IMR-90 (cell line): ENCODE results near the gene FOLR2. TPM values are rescaled to one million over a fixed set of nuclear protein-coding genes. Genes with fewer than 3 reads are reported as not detected.

Source experiments
- ATAC-seq: fragments of 200-7000 bp; cut with Tn5 transposase; 2 replicates; pipeline ENCODE4 v1.9.1; 2020; ENCODE audit warnings: low read depth, mild to moderate bottlenecking, moderate library complexity
- BruUV-seq: library from RNA; stranded (reverse); fragments of 400-500 nt; replicated peaks from 2 replicates; lab custom pipeline; 2021; lab: Mats Ljungman, UMichigan
- CTCF ChIA-PET: fragments of 300-600 bp; formaldehyde crosslinking; extraction: SDS; loops from one replicate; lab custom pipeline; 2021; ENCODE audit warnings: antibody characterized with exemption; lab: Yijun Ruan, JAX
- POLR2A ChIA-PET: fragments of 300-600 bp; sonication (Branson Sonifier 250); formaldehyde crosslinking; loops from one replicate; lab custom pipeline; 2022; ENCODE audit warnings: antibody characterized with exemption; ENCODE audit not compliant: unreplicated experiment; lab: Charles Lee
- DNase-seq: peaks from one replicate; pipeline ENCODE4 v3.0.0; 2013
- H2AFZ ChIP-seq: replicated peaks from 2 replicates; pipeline ENCODE3; 2013; ENCODE audit warnings: low read length, mild to moderate bottlenecking; ENCODE audit not compliant: poor library complexity
- H2AK5ac ChIP-seq: 2 replicates; pipeline ENCODE4 v1.6.1; 2013; ENCODE audit warnings: low read depth, low read length, inconsistent platforms
- H2AK9ac ChIP-seq: replicated peaks from 2 replicates; pipeline ENCODE3; 2013; ENCODE audit warnings: mild to moderate bottlenecking, low read depth, low read length, moderate library complexity; ENCODE audit not compliant: poor library complexity
- H2BK120ac ChIP-seq: 2 replicates; pipeline ENCODE4 v1.6.1; 2013; ENCODE audit warnings: low read depth, low read length, inconsistent platforms
- H2BK15ac ChIP-seq: 3 replicates; pipeline ENCODE4 v1.6.1; 2013; ENCODE audit warnings: low read depth, low read length, inconsistent platforms
- H2BK20ac ChIP-seq: 2 replicates; pipeline ENCODE4 v1.6.1; 2013; ENCODE audit warnings: low read depth, mild to moderate bottlenecking, inconsistent platforms, low read length, moderate library complexity
- H2BK5ac ChIP-seq: 2 replicates; pipeline ENCODE4 v1.6.1; 2013; ENCODE audit warnings: mild to moderate bottlenecking, low read depth, low read length, inconsistent platforms; ENCODE audit not compliant: poor library complexity, severe bottlenecking
- H3K14ac ChIP-seq: replicated peaks from 2 replicates; pipeline ENCODE4 v1.6.1; 2013; ENCODE audit warnings: low read depth, low read length, inconsistent platforms
- H3K18ac ChIP-seq: 2 replicates; pipeline ENCODE4 v1.6.1; 2013; ENCODE audit warnings: low read depth, low read length, control low read depth
- H3K23ac ChIP-seq: 2 replicates; pipeline ENCODE4 v1.6.1; 2013; ENCODE audit warnings: low read depth, low read length, inconsistent platforms
- H3K27ac ChIP-seq: 2 replicates; pipeline ENCODE4 v1.5.1; 2013; ENCODE audit warnings: mild to moderate bottlenecking, control low read depth, low read length; ENCODE audit not compliant: insufficient read depth
- H3K27me3 ChIP-seq: 2 replicates; pipeline ENCODE4 v1.6.1; 2013; ENCODE audit warnings: low read length; ENCODE audit not compliant: control insufficient read depth, insufficient read depth
- H3K36me3 ChIP-seq: 2 replicates; pipeline ENCODE4 v1.6.1; 2013; ENCODE audit warnings: low read length, mixed read lengths; ENCODE audit not compliant: control insufficient read depth, insufficient read depth
- H3K4ac ChIP-seq: 2 replicates; pipeline ENCODE4 v1.6.1; 2013; ENCODE audit warnings: low read depth, low read length, inconsistent platforms
- H3K4me1 ChIP-seq: 2 replicates; pipeline ENCODE4 v1.6.1; 2013; ENCODE audit warnings: low read length, mixed read lengths; ENCODE audit not compliant: control insufficient read depth, insufficient read depth
- H3K4me2 ChIP-seq: 2 replicates; pipeline ENCODE4 v1.6.1; 2013; ENCODE audit warnings: low read depth, mild to moderate bottlenecking, control low read depth, low read length, moderate library complexity
- H3K4me3 ChIP-seq: 2 replicates; pipeline ENCODE4 v1.5.1; 2013; ENCODE audit warnings: low read depth, mild to moderate bottlenecking, control low read depth, low read length, moderate library complexity; ENCODE audit not compliant: insufficient read depth
- H3K56ac ChIP-seq: 2 replicates; pipeline ENCODE4 v1.6.1; 2013; ENCODE audit warnings: low read length, inconsistent platforms; ENCODE audit not compliant: insufficient read depth; ENCODE audit errors: extremely low read depth
- H3K79me1 ChIP-seq, 2 experiments: 2 replicates each; pipeline ENCODE4 v1.6.1; 2013; ENCODE audit warnings: low read length in 2 of 2, inconsistent platforms in 1 of 2, low read depth in 1 of 2
- H3K9ac ChIP-seq: 2 replicates; pipeline ENCODE4 v1.6.1; 2013; ENCODE audit warnings: low read depth, low read length, control low read depth
- H3K9me1 ChIP-seq: 2 replicates; pipeline ENCODE4 v1.6.1; 2013; ENCODE audit warnings: low read length, inconsistent platforms; ENCODE audit not compliant: insufficient read depth
- H3K9me3 ChIP-seq: 2 replicates; pipeline ENCODE4 v1.6.1; 2013; ENCODE audit warnings: low read length; ENCODE audit not compliant: control insufficient read depth, insufficient read depth
- H4K20me1 ChIP-seq: 2 replicates; pipeline ENCODE4 v1.6.1; 2013; ENCODE audit warnings: low read length, inconsistent platforms; ENCODE audit not compliant: insufficient read depth
- H4K5ac ChIP-seq: 2 replicates; pipeline ENCODE4 v1.6.1; 2013; ENCODE audit warnings: mild to moderate bottlenecking, low read depth, low read length, control low read depth
- H4K8ac ChIP-seq, 2 experiments: 2 replicates each; pipeline ENCODE4 v1.6.1; 2013; ENCODE audit warnings: low read depth in 2 of 2, low read length in 2 of 2, control low read depth in 1 of 2, inconsistent platforms in 1 of 2
- H4K91ac ChIP-seq: 2 replicates; pipeline ENCODE4 v1.6.1; 2013; ENCODE audit warnings: low read depth, low read length, inconsistent platforms; ENCODE audit not compliant: insufficient read depth
- BHLHE40 ChIP-seq: fragments of 150-350 bp; IDR thresholded peaks from 2 replicates; pipeline ENCODE4 v1.6.1; 2016; ENCODE audit warnings: mild to moderate bottlenecking, low read depth, low read length
- CEBPB ChIP-seq: IDR thresholded peaks from 2 replicates; pipeline ENCODE4 v1.6.1; 2012; ENCODE audit warnings: low read depth, low read length, improper control_type of control experiment
- CHD1 ChIP-seq: IDR thresholded peaks from 2 replicates; pipeline ENCODE4 v1.6.1; 2012; ENCODE audit warnings: low read depth, low read length, improper control_type of control experiment
- FOS ChIP-seq: fragments of 150-350 bp; IDR thresholded peaks from 2 replicates; pipeline ENCODE4 v1.6.1; 2016; ENCODE audit warnings: low read depth, low read length
- MAFK ChIP-seq: IDR thresholded peaks from 2 replicates; pipeline ENCODE4 v1.6.1; 2012; ENCODE audit warnings: low read depth, low read length, improper control_type of control experiment
- MAZ ChIP-seq: IDR thresholded peaks from 2 replicates; pipeline ENCODE4 v1.6.1; 2012; ENCODE audit warnings: low read depth, mild to moderate bottlenecking, low read length, improper control_type of control experiment, moderate library complexity, borderline replicate concordance
- MXI1 ChIP-seq: IDR thresholded peaks from 2 replicates; pipeline ENCODE4 v1.6.1; 2012; ENCODE audit warnings: low read depth, mild to moderate bottlenecking, low read length, moderate library complexity, borderline replicate concordance
- NFE2L2 ChIP-seq: fragments of 150-350 bp; IDR thresholded peaks from 2 replicates; pipeline ENCODE4 v1.6.1; 2016; ENCODE audit warnings: low read depth, mild to moderate bottlenecking, low read length
- POLR2A ChIP-seq: IDR thresholded peaks from 2 replicates; pipeline ENCODE4 v1.6.1; 2012; ENCODE audit warnings: mild to moderate bottlenecking, low read depth, low read length
- RAD21 ChIP-seq: IDR thresholded peaks from 2 replicates; pipeline ENCODE4 v1.6.1; 2012; ENCODE audit warnings: low read length, improper control_type of control experiment
- RCOR1 ChIP-seq: IDR thresholded peaks from 2 replicates; pipeline ENCODE4 v1.6.1; 2012; ENCODE audit warnings: mild to moderate bottlenecking, low read length, improper control_type of control experiment; ENCODE audit not compliant: insufficient replicate concordance
- RFX5 ChIP-seq: IDR thresholded peaks from 2 replicates; pipeline ENCODE4 v1.8.0; 2012; ENCODE audit warnings: low read depth, mild to moderate bottlenecking, low read length, moderate library complexity
- SMC3 ChIP-seq: fragments of 150-350 bp; IDR thresholded peaks from 2 replicates; pipeline ENCODE4 v1.6.1; 2016; ENCODE audit warnings: low read depth, mild to moderate bottlenecking, antibody characterized with exemption, low read length, moderate library complexity
- dilution Hi-C: fragments of 300-500 bp; cut with HindIII; formaldehyde crosslinking; loops from one replicate; pipeline ENCODE4 v1.14.3; 2018; ENCODE audit warnings: low sequenced_read_pairs; ENCODE audit not compliant: unreplicated experiment
- in situ Hi-C: fragments of 300-500 bp; cut with MboI; formaldehyde crosslinking; loops from 3 replicates; pipeline ENCODE4 v1.14.3; 2019; ENCODE audit warnings: low sequenced_read_pairs, inconsistent platforms, mixed read lengths
- intact Hi-C: fragments of 100-400 bp; cut with micrococcal nuclease; formaldehyde crosslinking; loops from 2 replicates; pipeline ENCODE4 v1.10.0; 2022
- polyA plus RNA-seq, 3 experiments: library from polyadenylated mRNA; depleted of rRNA; stranded (reverse); fragments of >200 nt; gene quantifications; 2 replicates each; pipeline ENCODE4 v1.2.3, GENCODE V29; 2012; ENCODE audit warnings: low replicate concordance in 1 of 3
- total RNA-seq: library from RNA; depleted of rRNA; stranded (reverse); fragments of >200 nt; gene quantifications from 2 replicates; pipeline ENCODE4 v1.2.3, GENCODE V29; 2012
- TF ChIP-seq, protein P1 (sequence below): fragments of 150-350 bp; IDR thresholded peaks from 2 replicates; pipeline ENCODE4 v1.6.1; 2016; ENCODE audit warnings: low read depth, mild to moderate bottlenecking, low read length, moderate library complexity, borderline replicate concordance
- TF ChIP-seq, protein P2 (sequence below): conservative IDR thresholded peaks from 2 replicates; pipeline ENCODE4 v1.5.1; 2012; ENCODE audit warnings: mild to moderate bottlenecking, low read depth, low read length, improper control_type of control experiment
- TF ChIP-seq, protein P3 (sequence below): fragments of 150-350 bp; IDR thresholded peaks from 2 replicates; pipeline ENCODE4 v1.6.1; 2017; ENCODE audit warnings: mild to moderate bottlenecking, antibody characterized with exemption, low read length, low read depth

The FOLR2 gene
- total and polyA plus RNA-seq, 2 of the 4 experiments (the other 2 are of a cell fraction): not detected

DNA sequence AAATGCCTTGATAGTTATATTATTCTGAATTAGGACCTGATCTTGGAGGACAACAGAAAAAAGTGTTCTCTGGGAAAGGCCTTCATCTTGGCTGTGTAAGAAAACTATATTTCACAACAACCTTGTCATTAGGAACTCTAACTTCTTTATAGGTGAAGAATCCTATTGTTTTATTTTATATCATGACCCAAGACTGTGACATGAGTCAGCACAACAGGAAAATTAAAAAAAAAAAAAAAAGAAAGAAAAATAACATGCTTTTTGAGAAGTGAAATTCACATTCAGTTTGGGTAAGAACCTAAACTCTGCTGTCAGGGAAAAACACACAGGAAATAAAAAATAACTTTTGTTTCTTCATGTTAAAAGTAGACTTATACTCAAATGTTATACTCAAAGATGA lies 11.7 kb upstream of the FOLR2 start:
- Histone ChIP-seq H3K9ac (no peak overlapping the region), H3K4me3 (no peak overlapping the region), H3K27me3 (peaks cover 9% of the 10 kb centered on the region; the same call in 1 of the 2 replicates), H3K56ac (no peak overlapping the region), H4K5ac (no peak overlapping the region), H4K91ac (no peak overlapping the region), H3K27ac (no peak overlapping the region), H4K8ac (no peak overlapping the region), H3K79me1 (no peaks in the 10 kb centered on the region), H2AK5ac (no peak overlapping the region), H3K4me2 (no peak overlapping the region), H3K23ac (no peak overlapping the region), H2BK5ac (no peak overlapping the region), H4K20me1 (no peaks in the 10 kb centered on the region), H3K9me3 (peaks cover 3% of the 10 kb centered on the region; the same call in 1 of the 2 replicates), H2AFZ (no peak overlapping the region), H2AK9ac (no peak overlapping the region), H3K14ac (no peak overlapping the region), H3K18ac (no peak overlapping the region), H2BK20ac (no peak overlapping the region), H3K4me1 (no peaks in the 10 kb centered on the region), H2BK120ac (no peak overlapping the region), H3K4ac (no peak overlapping the region), H2BK15ac (no peak overlapping the region), H3K9me1 (no peaks in the 10 kb centered on the region), H3K36me3 (no peaks in the 10 kb centered on the region)
- no peak for ATAC-seq
- DNase-seq: no peak
- BruUV-seq: no TSS peak
- dilution Hi-C loops (no loop called here), intact Hi-C loops (no loop called here), in situ Hi-C loops (no loop called here)
- ChIA-PET CTCF (interaction anchor here (1.0 kb wide), 1 partner anchor 21 kb away, joined by 4 read pairs; no protein-coding TSS in a partner anchor), POLR2A (no interaction called here)
- TF ChIP-seq CEBPB (no peak), FOS (no peak), BHLHE40 (no peak), NFE2L2 (no peak), RFX5 (no peak), POLR2A (no peak), RCOR1 (no peak), CHD1 (no peak), RAD21 (no peak), MAFK (no peak), MXI1 (no peak), MAZ (no peak), SMC3 (no peak)
- TF ChIP-seq, protein P1, sequence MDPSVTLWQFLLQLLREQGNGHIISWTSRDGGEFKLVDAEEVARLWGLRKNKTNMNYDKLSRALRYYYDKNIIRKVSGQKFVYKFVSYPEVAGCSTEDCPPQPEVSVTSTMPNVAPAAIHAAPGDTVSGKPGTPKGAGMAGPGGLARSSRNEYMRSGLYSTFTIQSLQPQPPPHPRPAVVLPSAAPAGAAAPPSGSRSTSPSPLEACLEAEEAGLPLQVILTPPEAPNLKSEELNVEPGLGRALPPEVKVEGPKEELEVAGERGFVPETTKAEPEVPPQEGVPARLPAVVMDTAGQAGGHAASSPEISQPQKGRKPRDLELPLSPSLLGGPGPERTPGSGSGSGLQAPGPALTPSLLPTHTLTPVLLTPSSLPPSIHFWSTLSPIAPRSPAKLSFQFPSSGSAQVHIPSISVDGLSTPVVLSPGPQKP: no peak
- TF ChIP-seq, protein P2, sequence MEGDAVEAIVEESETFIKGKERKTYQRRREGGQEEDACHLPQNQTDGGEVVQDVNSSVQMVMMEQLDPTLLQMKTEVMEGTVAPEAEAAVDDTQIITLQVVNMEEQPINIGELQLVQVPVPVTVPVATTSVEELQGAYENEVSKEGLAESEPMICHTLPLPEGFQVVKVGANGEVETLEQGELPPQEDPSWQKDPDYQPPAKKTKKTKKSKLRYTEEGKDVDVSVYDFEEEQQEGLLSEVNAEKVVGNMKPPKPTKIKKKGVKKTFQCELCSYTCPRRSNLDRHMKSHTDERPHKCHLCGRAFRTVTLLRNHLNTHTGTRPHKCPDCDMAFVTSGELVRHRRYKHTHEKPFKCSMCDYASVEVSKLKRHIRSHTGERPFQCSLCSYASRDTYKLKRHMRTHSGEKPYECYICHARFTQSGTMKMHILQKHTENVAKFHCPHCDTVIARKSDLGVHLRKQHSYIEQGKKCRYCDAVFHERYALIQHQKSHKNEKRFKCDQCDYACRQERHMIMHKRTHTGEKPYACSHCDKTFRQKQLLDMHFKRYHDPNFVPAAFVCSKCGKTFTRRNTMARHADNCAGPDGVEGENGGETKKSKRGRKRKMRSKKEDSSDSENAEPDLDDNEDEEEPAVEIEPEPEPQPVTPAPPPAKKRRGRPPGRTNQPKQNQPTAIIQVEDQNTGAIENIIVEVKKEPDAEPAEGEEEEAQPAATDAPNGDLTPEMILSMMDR: no peak
- TF ChIP-seq, protein P3, sequence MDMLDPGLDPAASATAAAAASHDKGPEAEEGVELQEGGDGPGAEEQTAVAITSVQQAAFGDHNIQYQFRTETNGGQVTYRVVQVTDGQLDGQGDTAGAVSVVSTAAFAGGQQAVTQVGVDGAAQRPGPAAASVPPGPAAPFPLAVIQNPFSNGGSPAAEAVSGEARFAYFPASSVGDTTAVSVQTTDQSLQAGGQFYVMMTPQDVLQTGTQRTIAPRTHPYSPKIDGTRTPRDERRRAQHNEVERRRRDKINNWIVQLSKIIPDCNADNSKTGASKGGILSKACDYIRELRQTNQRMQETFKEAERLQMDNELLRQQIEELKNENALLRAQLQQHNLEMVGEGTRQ: no peak
